GDM1 (cell line): ENCODE measurements around the gene CACNA1F.

ENCODE experiments used
- DNase-seq: peaks from one replicate; lab custom pipeline; 2025; lab: John Stamatoyannopoulos, UW

The CACNA1F gene

GRCh38 chrX:49257074-49257790 lies 24.1 kb upstream of the CACNA1F start:
- no peak for DNase-seq

GRCh38 chrX:49256268-49256995 lies 23.3 kb upstream of the CACNA1F start:
- no peak for DNase-seq

DNA sequence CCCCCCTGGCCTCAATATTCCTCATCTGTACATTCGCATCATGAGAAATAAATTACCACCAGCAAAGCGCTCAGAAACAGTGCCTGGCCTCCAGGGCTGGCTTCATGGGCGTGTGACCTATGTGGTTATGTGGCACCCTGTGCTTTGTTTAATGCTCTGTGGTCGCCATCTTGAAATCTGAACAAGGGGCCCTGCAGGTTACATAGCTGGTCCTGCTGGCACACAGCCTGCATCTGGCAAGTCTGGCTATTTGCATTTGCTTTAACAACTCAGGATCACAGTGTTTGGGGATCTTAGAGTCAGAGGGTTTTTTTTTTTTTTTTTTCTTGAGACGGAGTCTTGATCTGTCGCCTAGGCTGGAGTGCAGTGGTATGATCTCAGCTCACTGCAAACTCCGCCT lies 21.5 kb upstream of the CACNA1F start:
- DNase-seq = no peak

GRCh38 chrX:49251325-49251724 lies 18.2 kb upstream of the CACNA1F start:
- DNase-seq = no peak

- no peak for DNase-seq
Observed at GRCh38 chrX:49250578-49250977, 17.4 kb upstream of the CACNA1F start.

GRCh38 chrX:49250066-49250465 lies 16.9 kb upstream of the CACNA1F start:
- DNase-seq = no peak

GRCh38 chrX:49249616-49250015 lies 16.5 kb upstream of the CACNA1F start:
- DNase-seq = no peak

- DNase-seq = no peak
Observed at GRCh38 chrX:49249071-49249470, 15.9 kb upstream of the CACNA1F start.

DNA sequence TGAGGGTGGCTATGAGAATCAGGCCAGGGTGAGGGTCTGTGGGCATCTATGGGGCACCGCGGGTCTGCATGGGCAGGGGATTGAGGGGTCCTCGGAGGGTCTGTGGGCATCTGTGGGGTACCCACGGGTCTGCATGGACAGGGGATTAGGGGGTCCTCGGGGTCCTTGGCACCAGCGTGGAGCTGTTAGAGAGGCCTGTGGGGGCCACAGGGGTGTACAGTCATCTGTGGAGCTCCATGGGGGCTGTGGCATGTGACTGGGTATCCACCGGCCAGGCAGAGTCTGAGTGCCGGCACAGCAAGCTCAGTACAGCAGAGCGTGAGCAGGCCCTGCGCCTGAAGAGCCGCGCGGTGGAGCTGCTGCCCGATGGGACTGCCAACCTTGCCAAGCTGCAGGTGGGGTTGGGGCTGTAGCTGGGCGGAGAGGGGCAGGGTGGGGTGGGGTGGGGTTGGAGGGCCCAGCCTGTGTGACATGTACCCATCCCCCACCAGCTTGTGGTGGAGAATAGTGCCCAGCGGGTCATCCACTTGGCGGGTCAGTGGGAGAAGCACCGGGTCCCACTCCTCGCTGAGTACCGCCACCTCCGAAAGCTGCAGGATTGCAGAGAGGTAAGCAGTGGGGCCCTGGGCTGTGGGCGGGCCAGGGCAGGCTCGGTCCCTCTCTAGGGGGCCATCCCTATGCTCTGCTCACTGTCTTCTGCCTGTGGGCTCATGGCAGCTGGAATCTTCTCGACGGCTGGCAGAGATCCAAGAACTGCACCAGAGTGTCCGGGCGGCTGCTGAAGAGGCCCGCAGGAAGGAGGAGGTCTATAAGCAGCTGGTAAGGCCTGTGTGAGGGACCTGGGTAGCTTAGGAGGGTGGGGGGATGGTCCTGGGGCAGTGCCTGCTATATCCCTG lies 15.0 kb upstream of the CACNA1F start:
- DNase-seq = no peak

- no peak for DNase-seq
Observed at GRCh38 chrX:49247346-49247745, 14.2 kb upstream of the CACNA1F start.

DNA sequence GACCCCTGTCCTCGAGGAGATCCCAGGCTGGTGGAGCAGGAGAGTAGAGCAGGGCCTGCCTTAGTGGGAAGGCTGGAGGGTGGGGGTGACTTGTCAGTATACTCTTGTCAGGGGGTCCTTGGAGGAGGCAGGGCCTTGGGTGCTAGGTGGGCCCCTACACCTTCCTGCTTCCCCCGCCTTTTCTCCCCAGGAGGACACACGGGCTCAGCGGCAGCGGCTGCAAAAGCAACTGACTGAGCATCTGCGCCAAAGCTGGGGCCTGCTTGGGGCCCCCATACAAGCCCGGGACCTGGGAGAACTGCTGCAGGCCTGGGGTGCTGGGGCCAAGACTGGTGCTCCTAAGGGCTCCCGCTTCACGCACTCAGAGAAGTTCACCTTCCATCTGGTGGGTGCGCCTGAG lies 13.4 kb upstream of the CACNA1F start:
- no peak for DNase-seq

DNA sequence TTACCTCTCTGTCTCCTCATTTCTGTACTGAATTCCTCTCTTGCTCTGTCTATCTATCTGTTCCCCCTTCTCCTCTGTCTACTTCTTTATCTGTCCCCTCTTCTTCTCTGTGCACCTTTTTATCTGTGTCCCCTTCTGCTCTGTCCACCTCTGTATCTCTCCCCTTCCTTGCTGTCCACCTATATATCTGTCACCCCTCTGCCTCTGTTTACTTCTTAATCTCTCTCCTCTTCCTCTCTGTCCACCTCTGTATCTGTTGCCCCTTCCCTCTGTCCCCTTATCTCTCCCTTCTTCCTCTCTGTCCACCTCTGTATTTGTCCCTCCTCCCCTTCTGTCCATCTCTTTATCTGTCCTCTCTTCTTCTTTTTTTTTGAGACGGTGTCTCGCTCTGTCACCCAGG lies 11.1 kb upstream of the CACNA1F start:
- no peak for DNase-seq

DNA sequence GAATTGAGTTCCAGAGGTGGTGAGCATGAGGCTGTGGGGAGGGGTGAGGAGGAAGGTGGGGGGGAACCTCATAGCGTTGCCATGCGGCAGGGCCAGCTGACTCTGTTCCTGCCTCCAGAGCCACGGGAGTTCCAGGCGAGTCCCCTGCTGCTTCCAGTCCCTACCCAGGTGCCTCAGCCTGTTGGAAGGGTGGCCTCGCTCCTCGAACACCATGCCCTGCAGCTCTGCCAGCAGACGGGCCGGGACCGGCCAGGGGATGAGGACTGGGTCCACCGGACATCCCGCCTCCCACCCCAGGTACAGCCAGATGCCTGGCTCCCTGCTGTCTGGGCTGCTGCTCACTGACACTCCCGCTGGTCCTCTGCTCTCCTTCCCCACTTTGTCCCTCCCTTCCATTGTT lies 10.0 kb upstream of the CACNA1F start:
- no peak for DNase-seq

DNA sequence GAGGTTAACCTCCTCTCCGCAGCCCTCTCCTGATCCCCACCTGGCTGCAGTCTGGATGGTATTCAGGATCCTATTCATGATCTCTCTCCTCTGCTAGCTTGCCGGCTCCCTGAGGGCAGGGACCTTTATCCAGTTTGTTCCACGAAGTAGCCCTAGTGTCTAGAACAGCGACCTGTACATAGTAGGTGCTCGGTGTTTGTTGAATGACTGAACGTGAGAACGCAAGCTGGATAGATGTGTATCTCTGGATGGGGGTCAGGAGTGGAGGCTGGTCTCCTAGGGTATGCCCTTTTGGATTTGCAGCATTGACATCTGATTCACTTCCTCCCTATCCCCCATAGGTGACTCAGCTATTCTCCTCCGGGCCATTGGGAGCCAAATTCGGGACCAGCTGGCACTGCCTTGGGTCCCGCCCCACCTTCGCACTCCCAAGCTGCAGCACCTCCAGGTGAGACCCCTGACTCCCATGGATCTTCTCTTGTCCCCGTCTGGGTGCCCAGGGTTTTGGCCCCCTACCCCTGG lies 9.5 kb upstream of the CACNA1F start:
- DNase-seq = no peak

GRCh38 chrX:49238735-49239134 lies 5.6 kb upstream of the CACNA1F start:
- DNase-seq = no peak

DNA sequence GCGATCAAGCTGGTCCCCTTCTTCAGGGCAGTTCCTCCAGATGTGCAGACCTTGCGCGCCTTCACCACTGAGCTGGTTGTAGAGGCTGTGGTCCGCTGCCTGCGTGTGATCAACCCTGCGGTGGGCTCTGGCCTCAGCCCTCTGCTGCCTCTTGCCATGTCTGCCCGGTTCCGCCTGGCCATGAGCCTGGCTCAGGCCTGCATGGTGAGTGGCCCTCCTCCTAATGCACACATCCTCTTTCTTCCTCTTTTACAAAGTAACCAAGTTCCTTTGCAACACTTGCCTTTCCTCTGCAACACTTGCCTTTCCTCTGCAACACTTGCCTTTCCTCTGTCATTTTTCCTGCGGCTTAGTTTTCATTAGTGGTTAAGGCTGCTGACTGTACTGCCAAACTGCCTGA lies 3.9 kb upstream of the CACNA1F start:
- DNase-seq = peak; percentile 51

DNA sequence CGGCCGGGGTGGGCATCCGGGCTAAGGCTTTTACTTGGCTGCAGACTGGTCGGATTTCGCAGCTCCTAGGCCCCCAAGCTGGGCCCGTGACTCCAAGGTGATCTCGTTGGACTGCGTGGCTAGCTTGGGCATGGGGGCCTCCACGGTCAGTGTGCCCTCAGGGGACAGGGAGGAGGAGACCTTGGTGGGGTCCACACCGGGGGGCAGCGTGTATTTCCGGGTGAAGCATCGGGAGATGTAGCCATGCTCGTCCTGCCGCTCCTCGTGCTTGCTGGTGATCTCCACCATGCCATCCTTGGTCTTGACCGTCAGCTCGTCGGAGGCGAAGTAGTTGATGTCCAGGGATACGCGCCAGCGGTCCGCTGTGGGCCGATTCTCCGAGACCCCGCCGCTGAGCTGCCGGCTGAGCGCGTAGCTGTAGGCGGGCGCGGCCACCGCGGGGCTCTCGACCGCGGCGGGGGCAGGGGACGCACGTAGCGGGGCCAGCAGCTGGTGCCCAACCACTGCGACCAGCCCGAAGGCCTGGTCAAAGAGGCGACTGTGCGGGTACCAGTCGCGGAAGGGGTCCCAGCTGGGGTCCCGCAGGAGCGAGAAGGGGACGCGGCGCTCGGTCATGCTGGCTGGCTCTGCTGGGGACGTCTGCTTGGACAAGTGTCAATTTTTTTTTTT lies 881 bp upstream of the CACNA1F start:
- no peak for DNase-seq

DNA sequence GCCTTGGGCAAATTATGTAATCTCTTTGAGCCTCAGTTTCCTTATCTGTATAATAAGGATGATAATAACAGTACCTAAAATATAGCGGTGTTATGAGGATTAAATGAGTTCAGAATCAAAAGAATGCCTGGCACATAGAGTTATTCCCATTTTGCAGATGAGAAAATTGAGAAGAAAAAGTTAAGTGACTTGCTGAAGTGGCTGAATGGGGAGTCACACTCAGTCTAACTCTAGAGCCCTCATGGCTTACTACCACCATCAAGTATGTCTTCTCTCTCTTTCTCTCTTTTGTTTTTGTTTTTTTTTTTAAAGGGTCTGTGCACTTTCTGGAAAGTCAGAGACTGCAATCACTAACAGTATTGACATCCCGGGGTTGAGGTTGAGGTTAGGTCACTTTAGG lies 615 bp downstream of the CACNA1F start:
- DNase-seq = no peak

DNA sequence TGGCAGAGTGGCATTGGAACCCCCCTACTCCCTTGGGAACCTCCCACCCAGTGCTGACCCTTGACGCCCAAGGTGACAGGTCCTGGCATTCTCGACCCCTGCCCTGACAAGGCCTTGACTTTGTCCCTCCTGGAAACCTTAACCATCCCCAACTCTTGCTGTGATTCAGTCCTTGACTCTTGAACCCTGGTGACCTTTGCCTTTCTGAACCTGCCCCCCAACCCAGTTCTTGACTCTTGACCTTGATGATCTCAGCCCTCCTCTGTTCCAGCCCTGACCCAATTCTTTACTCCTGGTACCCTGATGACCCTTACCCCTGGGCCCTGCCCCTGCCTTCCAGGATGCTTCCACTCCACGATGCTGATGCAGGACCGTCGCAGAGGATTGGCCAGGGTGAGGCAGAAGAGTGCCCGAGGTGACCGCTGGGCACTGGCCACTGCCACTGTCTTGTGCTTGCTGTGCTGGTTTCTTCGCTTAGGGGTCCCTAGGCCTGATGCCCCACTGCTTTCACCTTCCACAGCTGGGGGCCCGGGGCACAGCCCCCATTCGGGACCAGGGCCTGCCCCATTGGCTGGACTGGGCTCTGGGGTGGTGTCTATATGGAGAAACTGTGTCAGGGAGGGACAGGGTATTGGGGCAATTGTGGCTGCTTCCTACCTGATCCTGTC lies 1.7 kb downstream of the CACNA1F start:
- no peak for DNase-seq

DNA sequence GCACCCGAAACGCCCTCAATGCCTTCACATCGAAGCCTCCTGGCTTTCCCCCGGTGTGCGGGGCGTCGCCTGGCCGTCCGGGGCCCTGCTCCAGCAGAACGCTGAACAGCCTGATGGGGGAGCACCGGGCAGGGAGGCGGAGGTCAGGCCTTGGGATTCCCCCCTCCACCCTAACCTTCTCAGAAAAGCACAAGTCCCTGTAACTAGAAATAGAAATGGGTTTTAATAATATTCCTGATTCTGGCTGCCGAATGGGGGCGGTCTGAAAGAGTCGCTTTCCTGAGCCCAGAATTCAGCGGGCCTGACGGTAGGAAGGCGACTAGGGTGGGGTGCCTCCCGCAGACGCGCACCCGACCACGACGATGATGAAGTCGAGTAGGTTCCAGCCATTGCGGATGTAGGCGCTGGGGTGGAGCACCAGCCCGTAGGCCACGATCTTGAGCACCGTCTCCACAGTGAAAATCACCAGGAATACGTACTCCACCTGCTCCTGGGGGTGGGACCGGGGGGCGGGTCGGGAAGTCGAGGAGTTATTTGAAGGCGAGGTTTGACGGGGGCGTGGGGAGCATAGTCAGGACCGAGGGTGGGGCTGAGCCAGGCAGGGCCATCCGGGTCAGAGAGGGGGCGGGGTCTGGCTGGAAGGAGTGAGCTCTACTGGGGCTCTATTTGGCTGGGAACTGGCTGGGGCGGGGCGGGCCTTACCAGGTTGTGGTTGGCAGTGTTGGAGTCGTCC lies 2.5 kb downstream of the CACNA1F start:
- no peak for DNase-seq

- no peak for DNase-seq
Observed at GRCh38 chrX:49228185-49228584, 5.0 kb downstream of the CACNA1F start.
